Colonic mucosa (tissue), 4 donors: ENCODE measurements around the gene TDRD10. TPM values are rescaled to one million over a fixed set of nuclear protein-coding genes. Genes with fewer than 3 reads are reported as not detected.
"Not testable (repeated sequence)": the region's sequence is repeated elsewhere in the genome, so short reads cannot be mapped to it uniquely, and the experiment has no call there.

Experiments used
- DNase-seq: peaks from one replicate; pipeline ENCODE4 v3.0.0-alpha.2; 2020
- H3K27ac ChIP-seq: fragments of 200-600 bp; one replicate; pipeline ENCODE4 v1.8.0; 2021
- H3K27me3 ChIP-seq: fragments of 200-600 bp; one replicate; pipeline ENCODE4 v1.8.0; 2021
- H3K36me3 ChIP-seq: fragments of 200-600 bp; one replicate; pipeline ENCODE4 v1.8.0; 2021
- H3K4me1 ChIP-seq: fragments of 200-600 bp; one replicate; pipeline ENCODE4 v1.8.0; 2021; ENCODE audit warnings: mild to moderate bottlenecking
- H3K4me3 ChIP-seq: fragments of 200-600 bp; one replicate; pipeline ENCODE4 v1.8.0; 2021
- H3K9ac ChIP-seq, 2 donors: one replicate each; pipeline ENCODE4 v1.7.0; 2013; ENCODE audit warnings: control low read depth in 2 of 2, low read depth in 2 of 2, low read length in 2 of 2
- H3K9me3 ChIP-seq: fragments of 200-600 bp; one replicate; pipeline ENCODE4 v1.8.0; 2021
- intact Hi-C: fragments of 100-400 bp; cut with DNase I; formaldehyde crosslinking; loops from one replicate; pipeline ENCODE4 v1.14.1; 2022
- total RNA-seq, 2 donors: library from RNA; stranded (reverse); fragmentation: NEBNext Ultra II Directional in 1 of 2; extraction: Animal tissue kit (Norgen Biotek cat#: 25700) in 1 of 2; gene quantifications; one replicate each; pipeline ENCODE4 v1.2.1, GENCODE V29; 2021
- TF ChIP-seq, protein P1 (sequence below): fragments of 200-600 bp; IDR thresholded peaks from one replicate; pipeline ENCODE4 v1.8.0; 2022; ENCODE audit warnings: antibody characterized with exemption, mild to moderate bottlenecking
- donor health status: healthy.
- donor health status: DM: no; HTN: no; CAD: no.
- donor health status: DM: no; HTN: no; CAD: no.

TDRD10 gene
- total RNA-seq, 2 donors from 2014 or later: 0.42 to 0.67 TPM

GRCh38 chr1:154481053-154481452 lies 21.0 kb upstream of the TDRD10 start:
- H3K9ac ChIP-seq: no peak overlapping the region
- H3K4me3 ChIP-seq: no peak overlapping the region
- intact Hi-C loops: loop anchor here (2.0 to 5.0 kb wide), 3 partner anchors 64 to 398 kb away; no protein-coding TSS in a partner anchor
- H3K4me1 ChIP-seq: no peaks in the 10 kb centered on the region
- H3K36me3 ChIP-seq: no peaks in the 10 kb centered on the region
- no peak overlapping the region for H3K27ac ChIP-seq
- no peak for DNase-seq
- H3K27me3 ChIP-seq: no peaks in the 10 kb centered on the region
- no peaks in the 10 kb centered on the region for H3K9me3 ChIP-seq
- TF ChIP-seq, protein P1, sequence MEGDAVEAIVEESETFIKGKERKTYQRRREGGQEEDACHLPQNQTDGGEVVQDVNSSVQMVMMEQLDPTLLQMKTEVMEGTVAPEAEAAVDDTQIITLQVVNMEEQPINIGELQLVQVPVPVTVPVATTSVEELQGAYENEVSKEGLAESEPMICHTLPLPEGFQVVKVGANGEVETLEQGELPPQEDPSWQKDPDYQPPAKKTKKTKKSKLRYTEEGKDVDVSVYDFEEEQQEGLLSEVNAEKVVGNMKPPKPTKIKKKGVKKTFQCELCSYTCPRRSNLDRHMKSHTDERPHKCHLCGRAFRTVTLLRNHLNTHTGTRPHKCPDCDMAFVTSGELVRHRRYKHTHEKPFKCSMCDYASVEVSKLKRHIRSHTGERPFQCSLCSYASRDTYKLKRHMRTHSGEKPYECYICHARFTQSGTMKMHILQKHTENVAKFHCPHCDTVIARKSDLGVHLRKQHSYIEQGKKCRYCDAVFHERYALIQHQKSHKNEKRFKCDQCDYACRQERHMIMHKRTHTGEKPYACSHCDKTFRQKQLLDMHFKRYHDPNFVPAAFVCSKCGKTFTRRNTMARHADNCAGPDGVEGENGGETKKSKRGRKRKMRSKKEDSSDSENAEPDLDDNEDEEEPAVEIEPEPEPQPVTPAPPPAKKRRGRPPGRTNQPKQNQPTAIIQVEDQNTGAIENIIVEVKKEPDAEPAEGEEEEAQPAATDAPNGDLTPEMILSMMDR: no peak

DNA sequence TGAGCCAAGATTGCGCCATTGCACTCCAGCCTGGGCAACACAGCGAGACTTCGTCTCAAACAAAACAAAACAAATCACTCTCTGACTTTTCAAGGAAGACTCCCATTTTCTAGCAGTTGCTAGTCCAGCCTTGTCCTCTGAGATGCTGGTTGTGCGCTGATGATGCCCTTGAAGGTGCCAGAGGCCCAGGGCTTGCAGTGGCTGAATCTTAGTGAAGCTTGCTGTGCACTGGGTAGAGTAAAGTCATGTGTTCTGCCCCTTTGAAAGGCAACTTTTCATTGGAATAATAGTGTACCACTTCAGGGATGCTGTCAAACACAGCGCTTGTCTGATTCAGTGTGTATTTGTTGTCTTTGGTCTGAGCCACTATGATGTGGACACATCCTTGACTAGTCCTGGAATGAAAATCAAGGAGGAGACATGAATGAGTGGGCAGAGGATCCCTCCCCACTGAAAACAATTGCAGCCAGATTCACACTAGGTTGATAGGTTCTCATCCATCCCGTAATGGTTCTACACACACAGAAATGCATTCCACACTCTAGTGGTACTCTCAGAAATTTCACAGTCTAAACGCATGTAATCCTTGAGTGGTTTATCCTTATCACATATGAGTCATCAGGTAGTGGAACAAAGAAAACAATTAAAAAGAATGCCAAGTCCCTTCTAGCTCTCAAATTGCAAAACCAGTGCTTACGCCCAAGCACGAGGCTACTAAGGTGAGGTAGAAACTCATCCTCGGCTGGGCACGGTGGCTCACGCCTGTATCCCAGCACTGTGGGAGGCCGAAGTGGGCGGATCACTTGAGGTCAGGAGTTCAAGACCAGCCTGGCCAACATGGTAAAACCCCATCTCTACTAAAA lies 17.8 kb upstream of the TDRD10 start:
- DNase-seq: no peak
- H3K27ac ChIP-seq: no peak overlapping the region
- no peaks in the 10 kb centered on the region for H3K4me1 ChIP-seq
- H3K27me3 ChIP-seq: no peaks in the 10 kb centered on the region
- H3K9me3 ChIP-seq: no peaks in the 10 kb centered on the region
- no peak overlapping the region for H3K4me3 ChIP-seq
- H3K9ac ChIP-seq: no peak overlapping the region
- H3K36me3 ChIP-seq: no peaks in the 10 kb centered on the region
- TF ChIP-seq, protein P1: no peak
- intact Hi-C loops: loop anchor here (5.0 kb wide), 1 partner anchor 273 kb away; no protein-coding TSS in a partner anchor

DNA sequence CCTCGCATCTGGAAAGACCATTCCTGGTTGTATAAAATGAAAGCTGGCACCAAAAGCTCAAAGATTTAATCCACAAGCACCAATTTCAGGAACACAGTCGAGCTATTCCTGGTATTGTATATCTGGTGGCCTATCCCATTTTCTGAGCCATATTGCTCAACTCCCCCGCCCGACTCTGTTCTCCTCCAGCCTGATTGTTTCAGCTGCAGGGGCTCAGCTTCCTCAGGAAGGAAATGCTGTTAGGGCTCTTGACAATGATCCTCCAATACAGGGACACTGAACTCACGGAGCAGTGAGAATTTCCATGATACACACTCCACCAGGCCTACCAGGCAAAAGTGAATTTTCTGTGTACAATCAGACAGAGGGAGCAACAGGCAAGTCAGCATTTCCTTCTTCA lies 16.9 kb upstream of the TDRD10 start:
- Histone ChIP-seq H3K27me3 (no peaks in the 10 kb centered on the region), H3K27ac (no peak overlapping the region), H3K9me3 (no peaks in the 10 kb centered on the region), H3K4me1 (no peaks in the 10 kb centered on the region), H3K9ac (no peak overlapping the region), H3K4me3 (no peak overlapping the region), H3K36me3 (no peaks in the 10 kb centered on the region)
- no peak for DNase-seq
- TF ChIP-seq, protein P1: no peak
- intact Hi-C loops: no loop called here

GRCh38 chr1:154485910-154486496 lies 16.0 kb upstream of the TDRD10 start:
- no peaks in the 10 kb centered on the region for H3K9me3 ChIP-seq
- no peaks in the 10 kb centered on the region for H3K27me3 ChIP-seq
- intact Hi-C loops: no loop called here
- H3K4me1 ChIP-seq: no peaks in the 10 kb centered on the region
- no peaks in the 10 kb centered on the region for H3K36me3 ChIP-seq
- no peak overlapping the region for H3K9ac ChIP-seq
- TF ChIP-seq, protein P1: no peak
- DNase-seq: no peak
- no peak overlapping the region for H3K4me3 ChIP-seq
- H3K27ac ChIP-seq: no peak overlapping the region

- H3K27me3 ChIP-seq, H3K9me3 ChIP-seq, intact Hi-C loops, H3K36me3 ChIP-seq, DNase-seq, H3K9ac ChIP-seq, H3K4me3 ChIP-seq, H3K4me1 ChIP-seq, H3K27ac ChIP-seq: not testable (repeated sequence)
Observed at GRCh38 chr1:154486756-154487155, 15.3 kb upstream of the TDRD10 start.

DNA sequence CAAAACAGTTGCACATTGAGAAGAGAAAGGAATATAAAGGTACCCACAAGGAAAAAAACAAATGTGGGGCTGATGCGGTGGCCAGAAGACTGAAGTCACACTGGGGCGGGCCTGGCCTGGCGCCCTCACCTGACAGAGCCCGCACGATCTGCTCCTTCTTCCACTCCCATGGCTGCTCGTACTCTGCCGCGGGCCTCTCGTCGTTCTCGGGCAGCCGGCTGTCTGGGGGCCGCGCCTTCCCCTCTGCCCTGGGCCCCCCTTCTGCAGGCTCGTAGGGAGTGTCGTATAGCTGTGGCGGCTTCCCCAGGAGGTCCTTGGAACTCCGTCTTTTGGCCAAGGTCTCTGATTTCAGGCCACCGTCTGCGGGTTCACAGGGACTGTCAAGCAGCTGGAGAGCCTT lies 13.1 kb upstream of the TDRD10 start:
- Histone ChIP-seq H3K36me3 (no peaks in the 10 kb centered on the region), H3K4me3 (no peak overlapping the region), H3K9me3 (no peaks in the 10 kb centered on the region), H3K4me1 (peaks cover 5% of the 10 kb centered on the region), H3K9ac (no peak overlapping the region), H3K27me3 (no peaks in the 10 kb centered on the region), H3K27ac (no peak overlapping the region)
- intact Hi-C loops: no loop called here
- no peak for DNase-seq
- TF ChIP-seq, protein P1: no peak
